Vagina (tissue), 2 donors: ENCODE data around the gene KRT26.
"Not testable (repeated sequence)": the region's sequence is repeated elsewhere in the genome, so short reads cannot be mapped to it uniquely, and the experiment has no call there.

Source experiments
- POLR2A ChIP-seq, 2 donors: fragments of 450-650 bp; IDR thresholded peaks; one replicate each; pipeline ENCODE4 v1.6.1; 2017; ENCODE audit warnings: antibody characterized with exemption in 2 of 2, mild to moderate bottlenecking in 2 of 2, moderate library complexity in 2 of 2
- POLR2AphosphoS5 ChIP-seq, 2 donors: sonication (generic); formaldehyde crosslinking; IDR thresholded peaks; one replicate each; pipeline ENCODE4 v1.9.0; 2017; ENCODE audit warnings: antibody characterized with exemption in 2 of 2, mild to moderate bottlenecking in 2 of 2, low read depth in 1 of 2; ENCODE audit not compliant: insufficient read depth in 1 of 2
- TF ChIP-seq, protein P1 (sequence below), 3 experiments: fragments of 450-650 bp in 2 of 3; fragments of 200-600 bp in 1 of 3; sonication (generic) in 1 of 3; IDR thresholded peaks; one replicate each; pipeline ENCODE4 v1.5.1; 2017 to 2019; ENCODE audit warnings: antibody characterized with exemption in 3 of 3, mild to moderate bottlenecking in 2 of 3, moderate library complexity in 2 of 3

DNA sequence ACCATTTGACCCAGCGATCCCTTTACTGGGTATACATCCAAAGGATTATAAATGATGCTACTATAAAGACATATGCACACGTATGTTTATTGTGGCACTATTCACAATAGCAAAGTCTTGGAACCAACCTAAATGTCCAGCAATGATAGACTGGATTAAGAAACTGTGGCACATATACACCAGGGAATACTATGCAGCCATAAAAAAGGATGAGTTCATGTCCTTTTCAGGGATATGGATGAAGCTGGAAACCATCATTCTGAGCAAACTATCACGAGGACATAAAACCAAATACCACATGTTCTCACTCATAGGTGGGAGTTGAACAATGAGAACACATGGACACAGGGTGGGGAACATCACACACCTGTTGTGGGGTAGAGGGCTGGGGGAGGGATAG, 42.7 kb upstream of the KRT26 start:
- TF ChIP-seq, protein P1, sequence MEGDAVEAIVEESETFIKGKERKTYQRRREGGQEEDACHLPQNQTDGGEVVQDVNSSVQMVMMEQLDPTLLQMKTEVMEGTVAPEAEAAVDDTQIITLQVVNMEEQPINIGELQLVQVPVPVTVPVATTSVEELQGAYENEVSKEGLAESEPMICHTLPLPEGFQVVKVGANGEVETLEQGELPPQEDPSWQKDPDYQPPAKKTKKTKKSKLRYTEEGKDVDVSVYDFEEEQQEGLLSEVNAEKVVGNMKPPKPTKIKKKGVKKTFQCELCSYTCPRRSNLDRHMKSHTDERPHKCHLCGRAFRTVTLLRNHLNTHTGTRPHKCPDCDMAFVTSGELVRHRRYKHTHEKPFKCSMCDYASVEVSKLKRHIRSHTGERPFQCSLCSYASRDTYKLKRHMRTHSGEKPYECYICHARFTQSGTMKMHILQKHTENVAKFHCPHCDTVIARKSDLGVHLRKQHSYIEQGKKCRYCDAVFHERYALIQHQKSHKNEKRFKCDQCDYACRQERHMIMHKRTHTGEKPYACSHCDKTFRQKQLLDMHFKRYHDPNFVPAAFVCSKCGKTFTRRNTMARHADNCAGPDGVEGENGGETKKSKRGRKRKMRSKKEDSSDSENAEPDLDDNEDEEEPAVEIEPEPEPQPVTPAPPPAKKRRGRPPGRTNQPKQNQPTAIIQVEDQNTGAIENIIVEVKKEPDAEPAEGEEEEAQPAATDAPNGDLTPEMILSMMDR (IDR thresholded peaks at IDR 0.05): not testable (repeated sequence)
- not testable (repeated sequence) for TF ChIP-seq POLR2A (IDR thresholded peaks at IDR 0.05); POLR2AphosphoS5 (IDR thresholded peaks at IDR 0.05; ENCODE audit: insufficient read depth in 1 of 2, low read depth in 1 of 2)
